ENCODE measurements around the gene C8A. TPM values are rescaled to one million over a fixed set of nuclear protein-coding genes. Genes with fewer than 3 reads are reported as not detected.

C8A gene
- total and polyA plus RNA-seq, 2 of the 13 experiments (the other 11 are each of a cell fraction or from before 2014, with no cell fraction given), result 10.5 to 15.0 TPM

GRCh38 chr1:56911098-56911938, 56.7 kb downstream of the C8A start (continued):
- TF ChIP-seq MXI1 (IDR thresholded peaks at IDR 0.05; ENCODE audit: borderline replicate concordance, low read depth, low read length) (peak; percentile 59; the same call in 1 of the 3 replicates), HMG20B (CRISPR knock-in tag; conservative IDR thresholded peaks at IDR 0.05) (0 out of 2 replicates have a peak, but pooled peaks have one; percentile 44), HDAC2 (CRISPR knock-in tag; IDR thresholded peaks at IDR 0.05) (peak; percentile 61), CREM (IDR thresholded peaks at IDR 0.05) (peak; percentile 65; the same call in 1 of the 2 replicates), CREM (CRISPR knock-in tag; IDR thresholded peaks at IDR 0.05) (no peak), ZNF709 (CRISPR knock-in tag; IDR thresholded peaks at IDR 0.05) (no peak), SP5 (CRISPR knock-in tag; IDR thresholded peaks at IDR 0.05; ENCODE audit: borderline replicate concordance, low read depth) (0 out of 2 replicates have a peak, but pooled peaks have one; percentile 17), ZNF331 (CRISPR knock-in tag; IDR thresholded peaks at IDR 0.05) (peak; percentile 54; the same call in 1 of the 2 replicates), ZNF142 (CRISPR knock-in tag; IDR thresholded peaks at IDR 0.05) (no peak), RXRB (CRISPR knock-in tag; IDR thresholded peaks at IDR 0.05; ENCODE audit: borderline replicate concordance) (peak; percentile 80), MAX (IDR thresholded peaks at IDR 0.05) (peak; percentile 59), PRMT3 (CRISPR knock-in tag; IDR thresholded peaks at IDR 0.05; ENCODE audit: borderline replicate concordance, low read depth) (no peak), TFDP2 (CRISPR knock-in tag; IDR thresholded peaks at IDR 0.05) (0 out of 2 replicates have a peak, but pooled peaks have one; percentile 14), KDM3A (CRISPR knock-in tag; IDR thresholded peaks at IDR 0.05; ENCODE audit: low read depth) (peak; percentile 38; the same call in 1 of the 2 replicates), YEATS4 (CRISPR knock-in tag; IDR thresholded peaks at IDR 0.05; ENCODE audit: borderline replicate concordance) (0 out of 2 replicates have a peak, but pooled peaks have one; percentile 35), CREB1 (IDR thresholded peaks at IDR 0.05) (no peak), CREB1 (CRISPR knock-in tag; IDR thresholded peaks at IDR 0.05) (0 out of 2 replicates have a peak, but pooled peaks have one; percentile 21), ZNF7 (CRISPR knock-in tag; IDR thresholded peaks at IDR 0.05) (peak; percentile 56; the same call in 1 of the 2 replicates), NR2F6 (IDR thresholded peaks at IDR 0.05) (no peak), NR2F6 (CRISPR knock-in tag; IDR thresholded peaks at IDR 0.05) (peak; percentile 50; the same call in 1 of the 2 replicates)
- TF ChIP-seq, protein P1, sequence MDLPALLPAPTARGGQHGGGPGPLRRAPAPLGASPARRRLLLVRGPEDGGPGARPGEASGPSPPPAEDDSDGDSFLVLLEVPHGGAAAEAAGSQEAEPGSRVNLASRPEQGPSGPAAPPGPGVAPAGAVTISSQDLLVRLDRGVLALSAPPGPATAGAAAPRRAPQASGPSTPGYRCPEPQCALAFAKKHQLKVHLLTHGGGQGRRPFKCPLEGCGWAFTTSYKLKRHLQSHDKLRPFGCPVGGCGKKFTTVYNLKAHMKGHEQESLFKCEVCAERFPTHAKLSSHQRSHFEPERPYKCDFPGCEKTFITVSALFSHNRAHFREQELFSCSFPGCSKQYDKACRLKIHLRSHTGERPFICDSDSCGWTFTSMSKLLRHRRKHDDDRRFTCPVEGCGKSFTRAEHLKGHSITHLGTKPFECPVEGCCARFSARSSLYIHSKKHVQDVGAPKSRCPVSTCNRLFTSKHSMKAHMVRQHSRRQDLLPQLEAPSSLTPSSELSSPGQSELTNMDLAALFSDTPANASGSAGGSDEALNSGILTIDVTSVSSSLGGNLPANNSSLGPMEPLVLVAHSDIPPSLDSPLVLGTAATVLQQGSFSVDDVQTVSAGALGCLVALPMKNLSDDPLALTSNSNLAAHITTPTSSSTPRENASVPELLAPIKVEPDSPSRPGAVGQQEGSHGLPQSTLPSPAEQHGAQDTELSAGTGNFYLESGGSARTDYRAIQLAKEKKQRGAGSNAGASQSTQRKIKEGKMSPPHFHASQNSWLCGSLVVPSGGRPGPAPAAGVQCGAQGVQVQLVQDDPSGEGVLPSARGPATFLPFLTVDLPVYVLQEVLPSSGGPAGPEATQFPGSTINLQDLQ (CRISPR knock-in tag; IDR thresholded peaks at IDR 0.05), result no peak

All from HepG2 (cell line).